ENCODE results near the gene PLBD2.

Gene PLBD2

DNA sequence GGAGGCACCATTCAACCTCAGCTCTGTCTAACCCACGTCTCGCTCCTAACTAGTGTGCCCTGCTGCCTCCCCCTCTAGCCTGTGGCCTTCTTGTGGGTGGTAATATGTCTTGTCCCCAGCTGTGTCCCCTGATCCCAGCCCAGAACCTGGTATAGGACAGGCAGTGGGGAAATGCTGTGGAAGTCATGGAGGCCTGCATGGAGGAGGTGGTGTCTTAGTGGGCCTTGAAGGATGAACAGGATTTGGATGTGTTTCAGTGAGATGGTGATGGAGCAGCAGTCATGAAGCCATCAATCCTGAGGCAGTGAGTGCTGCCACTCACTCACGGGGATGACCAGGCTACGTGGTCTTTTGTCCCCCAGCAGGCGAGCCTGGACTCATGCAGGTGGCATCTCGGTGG lies 13.4 kb downstream of the PLBD2 start:
- no peak for DNase-seq

DNA sequence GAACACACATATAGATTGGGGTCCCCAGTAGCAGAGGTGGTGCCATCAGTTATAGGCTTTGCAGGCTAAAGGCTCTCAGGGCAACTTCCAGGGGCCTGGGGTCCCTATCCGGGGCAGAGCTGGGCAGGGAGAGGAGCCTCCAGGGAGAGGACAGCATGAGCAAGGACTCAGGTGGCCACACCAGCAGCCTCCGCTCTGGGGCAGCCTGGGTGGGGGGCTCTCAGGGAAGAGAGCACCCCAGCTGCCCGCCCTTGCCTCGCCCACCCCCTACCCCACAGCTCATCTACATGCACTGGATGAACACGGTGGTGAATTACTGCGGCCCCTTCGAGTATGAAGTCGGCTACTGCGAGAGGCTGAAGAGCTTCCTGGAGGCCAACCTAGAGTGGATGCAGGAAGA lies 14.0 kb downstream of the PLBD2 start:
- no peak for DNase-seq

DNA sequence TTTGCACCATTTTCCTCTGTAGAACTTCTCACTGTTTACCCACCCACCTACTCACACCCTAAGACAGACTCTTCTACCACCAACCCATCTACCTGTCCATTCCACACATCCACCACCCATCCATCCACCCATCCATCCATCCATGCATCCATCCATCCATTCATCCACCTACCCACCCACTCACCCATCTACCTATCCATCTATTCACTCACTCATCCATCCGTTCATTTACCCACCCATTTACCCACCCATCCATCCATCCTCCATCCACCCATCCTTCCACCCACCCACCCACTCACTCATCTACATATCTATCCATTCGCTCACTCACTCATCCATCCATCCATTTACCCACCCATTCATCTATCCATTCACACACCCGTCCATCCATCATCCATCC lies 15.1 kb downstream of the PLBD2 start:
- DNase-seq: no peak

DNA sequence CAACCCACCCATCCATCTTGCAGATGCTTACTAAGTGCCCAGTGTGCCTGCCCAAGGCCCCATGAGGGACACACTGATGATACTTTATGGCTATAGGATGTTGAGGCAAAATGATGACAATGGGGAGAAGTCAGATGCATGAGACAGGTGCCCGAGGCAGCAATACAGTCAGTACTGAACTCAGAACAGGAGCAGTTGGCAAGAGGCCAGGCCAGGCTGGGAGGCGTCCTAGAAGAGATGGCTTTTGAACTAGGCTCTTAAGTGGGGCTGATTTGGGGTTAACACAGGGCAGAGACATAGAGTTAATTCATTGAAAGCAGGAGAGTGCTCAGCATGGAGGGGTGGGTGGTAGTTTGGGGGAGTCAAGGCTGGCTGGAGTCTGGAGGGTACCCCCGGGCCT lies 15.6 kb downstream of the PLBD2 start:
- no peak for DNase-seq

DNA sequence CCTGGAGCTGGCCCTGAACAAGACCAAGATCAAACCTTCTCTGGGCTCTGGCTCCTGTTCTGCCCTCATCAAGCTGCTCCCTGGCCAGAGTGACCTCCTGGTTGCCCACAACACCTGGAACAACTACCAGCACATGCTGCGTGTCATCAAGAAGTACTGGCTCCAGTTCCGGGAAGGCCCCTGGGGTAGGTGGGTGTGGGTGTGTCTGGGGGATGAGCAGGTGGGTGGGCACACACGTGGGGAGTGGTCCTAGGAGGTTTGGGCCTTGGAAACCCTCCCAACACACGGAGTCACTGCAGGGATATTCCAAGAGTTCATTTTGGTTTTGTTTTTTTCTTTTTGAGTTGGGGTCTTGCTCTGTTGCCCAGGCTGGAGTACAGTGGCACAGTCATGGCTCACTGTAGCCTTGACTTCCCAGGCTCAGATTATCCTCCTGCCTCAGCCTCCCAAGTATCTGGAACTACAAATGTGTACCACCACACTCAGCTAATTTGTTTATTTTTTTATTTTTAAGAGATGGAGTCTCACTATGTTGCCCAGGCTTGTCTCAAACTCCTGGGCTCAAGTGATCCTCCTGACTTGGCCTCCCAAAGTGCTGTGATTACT lies 16.5 kb downstream of the PLBD2 start:
- DNase-seq: no peak

DNA sequence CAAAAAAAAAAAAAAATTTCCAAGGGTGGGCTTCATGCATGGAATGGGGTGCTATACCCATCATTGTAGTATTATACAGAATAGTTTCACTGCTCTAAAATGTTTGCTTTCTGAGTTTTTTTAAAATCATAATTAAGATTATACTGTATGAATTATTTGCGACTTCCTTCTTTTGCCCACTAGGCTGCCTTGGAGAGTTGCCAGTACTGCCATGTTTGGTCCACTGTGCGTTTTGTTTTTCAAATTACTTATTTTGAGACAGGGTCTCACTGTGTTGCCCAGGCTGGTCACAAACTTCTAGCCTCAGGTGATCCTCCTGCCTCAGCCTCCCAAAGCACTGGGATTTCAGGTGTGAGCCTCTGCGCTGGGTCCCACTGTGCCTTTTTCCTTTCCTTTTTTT lies 19.9 kb downstream of the PLBD2 start:
- DNase-seq: no peak

DNA sequence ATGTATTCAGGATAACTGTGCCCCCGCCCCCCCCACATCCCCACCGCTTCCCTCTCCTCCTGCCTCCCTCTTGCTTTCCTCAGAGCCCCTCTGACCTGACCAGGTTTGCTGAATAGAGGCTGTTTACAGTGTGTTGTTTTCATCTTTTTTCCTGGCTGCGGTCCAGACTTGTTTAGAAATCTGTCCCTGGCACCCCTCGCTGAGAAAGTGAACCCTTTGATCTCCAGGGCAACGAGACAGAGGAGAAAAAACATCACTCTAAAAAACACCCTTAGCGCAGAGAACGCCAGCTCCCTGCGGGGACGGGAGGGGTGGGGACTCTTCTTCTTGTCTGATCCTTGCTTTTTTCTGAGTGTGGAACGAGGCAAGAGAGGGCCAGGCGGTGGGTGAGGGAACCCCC lies 22.8 kb downstream of the PLBD2 start:
- DNase-seq: peak; percentile 46

DNA sequence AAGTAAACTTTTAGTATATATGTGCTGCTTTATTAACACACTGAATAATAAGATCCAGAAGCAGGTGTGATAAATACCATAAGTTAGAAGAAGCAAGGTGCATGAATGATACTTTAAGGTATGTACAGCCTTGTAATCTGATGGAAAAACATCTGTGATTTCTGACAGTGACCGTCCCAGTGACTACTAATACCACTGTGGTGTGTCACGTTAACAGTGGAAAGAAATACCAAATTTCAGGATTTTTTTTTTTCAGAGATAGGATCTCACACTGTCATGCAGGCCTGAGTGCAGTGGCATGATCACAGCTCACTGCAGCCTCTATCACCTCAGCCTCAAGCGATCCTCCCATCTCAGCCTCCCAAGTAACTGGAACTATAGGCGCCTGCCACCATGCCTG lies 23.8 kb downstream of the PLBD2 start:
- no peak for DNase-seq

DNA sequence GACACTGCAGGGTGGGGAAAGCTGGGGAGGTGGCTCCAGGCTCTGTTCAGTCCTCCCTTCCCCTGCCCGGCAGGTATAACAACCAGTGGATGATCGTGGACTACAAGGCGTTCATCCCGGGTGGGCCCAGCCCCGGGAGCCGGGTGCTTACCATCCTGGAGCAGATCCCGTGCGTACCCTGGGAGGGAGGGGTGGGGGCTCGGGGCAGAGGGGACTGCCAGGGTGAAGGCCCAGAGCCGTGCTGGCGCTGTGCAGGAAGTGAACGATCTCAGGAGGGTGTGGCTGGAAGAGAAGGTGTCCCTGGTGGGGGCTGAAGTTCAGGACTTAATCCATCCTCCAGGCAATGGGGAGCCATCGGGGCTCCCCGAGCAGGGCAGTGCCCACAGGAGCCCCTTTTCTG lies 26.4 kb downstream of the PLBD2 start:
- no peak for DNase-seq

DNA sequence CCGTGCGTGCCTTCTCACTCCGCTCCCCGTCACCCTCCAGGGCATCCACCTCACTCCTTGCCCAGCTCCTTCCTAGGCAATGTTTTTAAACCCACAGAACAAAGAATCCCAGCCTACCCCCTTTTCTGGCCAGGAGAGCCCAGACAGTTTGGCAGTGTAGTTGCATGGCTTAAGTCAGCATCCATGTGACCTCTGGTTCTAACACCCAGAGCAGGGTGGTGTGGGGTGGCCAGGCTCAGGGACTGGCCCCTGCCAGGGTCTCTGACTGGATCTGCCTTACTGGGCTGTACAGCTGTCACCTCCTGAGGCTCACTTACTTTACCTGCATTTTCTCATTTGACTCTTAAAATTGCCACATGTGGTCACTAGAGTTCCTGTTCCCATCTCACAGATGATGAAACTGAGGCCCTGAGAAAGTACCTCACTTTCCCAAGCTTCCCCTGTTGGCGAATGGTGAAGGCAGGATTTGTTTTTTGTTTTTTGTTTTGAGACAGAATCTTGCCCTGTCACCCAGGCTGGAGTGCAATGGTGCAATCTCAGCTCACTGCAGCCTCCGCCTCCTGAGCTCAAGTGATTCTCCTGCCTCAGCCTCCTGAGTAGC lies 27.0 kb downstream of the PLBD2 start:
- DNase-seq: no peak

DNA sequence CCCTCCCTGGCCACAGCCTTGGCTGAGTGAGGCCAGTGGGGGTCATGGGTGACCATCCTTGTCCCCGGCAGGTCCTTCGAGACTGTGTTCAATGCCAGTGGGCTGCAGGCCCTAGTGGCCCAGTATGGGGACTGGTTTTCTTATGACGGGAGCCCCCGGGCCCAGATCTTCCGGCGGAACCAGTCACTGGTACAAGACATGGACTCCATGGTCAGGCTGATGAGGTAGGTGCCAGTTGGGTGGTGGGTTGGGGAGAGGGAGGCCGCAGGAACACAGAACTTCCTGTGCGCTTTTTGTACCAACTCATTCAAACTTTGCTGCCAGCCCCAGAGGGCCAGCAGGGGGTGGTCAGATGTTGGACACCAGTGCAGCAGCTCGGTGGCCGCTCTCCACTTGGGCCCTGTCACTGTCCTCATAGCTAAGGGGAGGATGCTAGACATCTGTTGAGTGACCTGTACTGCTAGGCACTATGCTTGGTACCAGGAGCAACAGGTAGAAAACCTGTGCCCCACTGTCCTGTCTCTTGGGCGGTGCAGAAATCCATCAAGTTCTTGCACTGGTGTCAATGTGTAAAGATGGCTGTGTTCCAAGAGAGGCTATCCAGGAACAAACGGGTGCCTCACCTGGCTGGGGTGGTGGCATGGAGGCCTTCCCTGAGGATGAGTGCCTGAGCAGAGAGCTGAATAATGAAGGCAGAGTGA lies 28.6 kb downstream of the PLBD2 start:
- DNase-seq: no peak

DNA sequence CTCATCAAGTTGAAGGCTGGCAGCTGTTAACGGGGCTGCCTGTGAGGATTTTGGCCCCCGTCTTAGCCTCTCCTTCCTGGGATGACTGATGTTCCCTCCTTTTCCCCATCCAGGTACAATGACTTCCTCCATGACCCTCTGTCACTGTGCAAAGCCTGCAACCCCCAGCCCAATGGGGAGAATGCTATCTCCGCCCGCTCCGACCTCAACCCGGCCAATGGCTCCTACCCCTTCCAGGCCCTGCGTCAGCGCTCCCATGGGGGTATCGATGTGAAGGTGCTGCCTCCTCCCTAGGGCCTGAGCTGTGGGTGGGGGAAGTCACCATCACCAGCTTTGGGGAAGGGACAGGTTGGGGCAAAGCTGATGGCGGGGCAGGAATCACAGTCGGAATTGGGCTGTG lies 29.2 kb downstream of the PLBD2 start:
- DNase-seq: no peak

DNA sequence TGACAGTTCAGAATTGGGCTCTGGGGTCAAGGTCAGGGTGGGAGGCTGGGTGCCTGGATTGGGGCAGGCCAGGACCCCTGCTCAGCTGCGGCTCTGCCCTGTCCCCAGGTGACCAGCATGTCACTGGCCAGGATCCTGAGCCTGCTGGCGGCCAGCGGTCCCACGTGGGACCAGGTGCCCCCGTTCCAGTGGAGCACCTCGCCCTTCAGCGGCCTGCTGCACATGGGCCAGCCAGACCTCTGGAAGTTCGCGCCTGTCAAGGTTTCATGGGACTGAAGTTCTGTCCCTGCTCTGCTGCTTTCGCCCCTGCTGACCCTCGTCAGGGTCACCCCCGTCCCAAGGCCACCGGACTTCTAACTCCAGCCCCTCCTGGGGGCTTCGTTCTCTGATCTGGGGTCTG lies 30.0 kb downstream of the PLBD2 start:
- DNase-seq: no peak

DNA sequence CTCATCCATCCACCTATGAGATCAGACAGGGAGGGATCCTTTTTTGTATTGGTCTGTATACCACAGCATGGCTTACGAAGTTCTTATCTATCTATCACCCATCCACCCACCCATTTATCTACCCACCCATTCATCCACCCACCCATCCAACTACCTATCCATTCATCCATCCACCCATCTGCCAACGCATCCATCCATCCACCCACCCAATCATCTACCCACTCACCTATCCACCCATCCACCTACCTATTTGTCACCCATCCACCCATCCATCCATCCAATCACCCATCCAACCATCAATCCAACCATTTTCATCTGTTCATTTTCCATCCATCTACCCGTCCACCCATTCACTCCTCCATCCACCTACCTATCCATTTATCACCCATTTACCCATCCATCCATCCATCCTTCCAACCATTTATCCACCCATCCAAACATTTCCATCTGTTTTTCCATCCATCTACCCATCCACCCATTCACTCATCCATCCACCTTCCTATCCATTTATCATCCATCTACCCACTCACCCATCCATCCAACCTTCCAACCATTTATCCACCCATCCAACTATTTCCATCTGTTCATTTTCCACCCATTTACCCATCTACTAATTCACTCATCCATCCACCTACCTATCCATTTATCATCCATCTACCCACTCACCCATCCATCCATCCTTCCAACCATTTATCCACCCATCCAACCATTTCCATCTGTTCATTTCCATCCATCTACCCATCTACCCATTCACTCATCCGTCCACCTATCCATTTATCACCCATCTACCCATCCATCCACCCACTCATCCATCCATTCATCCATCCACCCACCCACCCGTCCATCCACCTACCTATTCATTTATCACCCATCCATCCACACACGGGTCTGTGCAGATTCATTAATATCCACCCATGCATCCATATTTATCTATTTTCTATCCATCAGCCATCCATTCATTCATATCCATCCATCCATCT lies 32.0 kb downstream of the PLBD2 start:
- no peak for DNase-seq

DNA sequence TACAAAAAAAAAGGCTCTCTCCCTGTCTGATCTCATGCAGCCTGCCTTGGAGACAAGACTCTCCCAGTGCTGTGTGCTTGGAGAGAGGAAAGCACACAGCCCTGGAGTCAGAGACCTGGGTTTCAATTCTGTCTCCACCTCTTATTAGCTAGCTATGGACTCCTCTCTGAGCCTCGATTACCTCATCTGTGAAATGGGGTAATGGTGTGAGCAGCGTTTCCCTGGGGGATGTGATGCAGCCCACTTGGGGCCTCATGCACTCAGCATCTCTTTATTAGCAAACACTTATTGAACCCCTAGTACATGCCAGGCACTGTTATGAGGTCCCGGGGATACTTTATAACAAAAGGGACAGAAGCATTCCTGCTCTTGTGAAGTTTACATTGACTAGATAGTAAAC lies 32.8 kb downstream of the PLBD2 start:
- DNase-seq: no peak

DNA sequence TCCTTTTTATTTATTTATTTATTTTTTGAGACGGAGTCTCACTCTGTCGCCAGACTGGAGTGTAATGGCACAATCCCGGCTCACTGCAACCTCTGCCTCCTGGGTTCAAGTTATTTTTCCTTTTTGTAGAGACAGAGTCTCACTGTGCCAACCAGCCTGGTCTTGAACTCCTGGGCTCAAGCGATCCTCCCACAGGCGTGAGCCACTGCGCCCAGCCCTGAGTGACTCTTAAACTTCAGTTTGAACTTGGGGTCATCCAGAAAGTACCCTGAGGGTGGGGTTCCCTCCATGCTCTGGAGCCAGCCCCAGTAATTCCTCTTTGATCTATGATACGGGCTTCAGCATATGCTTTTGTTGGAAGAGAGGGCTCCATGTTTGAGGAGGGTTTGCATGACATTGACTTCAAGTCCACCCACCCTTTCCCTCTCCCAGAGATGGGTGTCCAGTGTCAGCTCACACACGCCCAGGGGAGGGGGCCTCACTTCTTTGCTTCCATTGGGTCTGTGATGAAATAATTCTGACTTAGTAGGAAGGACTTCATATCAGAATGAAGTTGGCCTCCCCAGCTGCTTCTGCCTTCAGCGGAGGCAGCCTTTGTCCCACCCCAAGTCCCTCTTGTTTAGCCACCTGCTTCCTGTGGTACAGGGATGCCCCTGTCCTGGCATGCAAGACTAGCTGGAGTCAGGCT lies 33.4 kb downstream of the PLBD2 start:
- DNase-seq: no peak

DNA sequence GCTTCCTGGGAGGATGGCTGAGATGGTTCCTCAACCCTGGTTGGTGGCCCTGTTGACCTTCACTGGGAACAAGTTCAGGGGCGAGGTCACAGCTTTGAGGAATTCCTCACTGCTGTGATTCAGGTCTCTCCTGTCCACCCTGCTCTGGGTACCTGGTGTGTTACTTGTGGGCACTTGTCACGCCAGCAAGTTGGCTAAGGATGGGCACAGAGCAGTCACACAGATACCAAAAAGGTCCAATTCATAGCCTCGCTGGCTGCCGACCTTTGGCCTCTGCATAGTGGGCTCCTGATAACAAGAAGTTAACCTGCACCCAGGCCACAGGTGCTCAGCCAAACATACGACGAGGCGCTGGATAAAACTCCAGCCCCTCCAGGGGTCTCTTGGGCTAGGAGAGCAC lies 34.1 kb downstream of the PLBD2 start:
- DNase-seq: no peak

DNA sequence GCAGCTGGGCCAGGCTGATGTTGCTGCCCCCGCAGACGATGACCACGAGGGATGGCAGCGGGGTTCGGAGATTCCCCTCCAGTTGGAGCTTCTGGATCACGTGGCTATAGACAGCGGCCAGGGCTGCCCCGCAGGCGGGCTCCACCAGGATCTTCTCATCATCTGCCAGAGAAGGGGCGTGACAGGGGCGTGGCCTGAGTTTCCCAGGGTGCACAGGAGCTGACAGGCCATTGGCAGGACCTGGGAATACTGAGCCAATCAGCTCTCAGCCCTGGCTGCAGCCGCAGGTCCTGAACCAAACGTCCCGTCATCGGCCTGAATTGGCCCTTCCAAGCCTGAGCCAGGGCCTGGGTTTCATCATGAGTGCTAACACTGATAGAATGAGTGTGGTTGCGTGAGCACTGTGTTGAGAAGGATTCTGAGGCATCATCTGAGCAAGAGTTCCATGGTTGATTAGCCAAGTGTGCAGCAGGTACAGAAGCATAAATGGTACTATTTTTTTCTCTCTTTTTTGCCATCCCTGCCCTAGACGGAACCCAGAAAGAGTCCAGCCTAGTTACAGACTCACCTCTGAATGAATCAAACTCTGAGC lies 34.7 kb downstream of the PLBD2 start:
- no peak for DNase-seq

DNA sequence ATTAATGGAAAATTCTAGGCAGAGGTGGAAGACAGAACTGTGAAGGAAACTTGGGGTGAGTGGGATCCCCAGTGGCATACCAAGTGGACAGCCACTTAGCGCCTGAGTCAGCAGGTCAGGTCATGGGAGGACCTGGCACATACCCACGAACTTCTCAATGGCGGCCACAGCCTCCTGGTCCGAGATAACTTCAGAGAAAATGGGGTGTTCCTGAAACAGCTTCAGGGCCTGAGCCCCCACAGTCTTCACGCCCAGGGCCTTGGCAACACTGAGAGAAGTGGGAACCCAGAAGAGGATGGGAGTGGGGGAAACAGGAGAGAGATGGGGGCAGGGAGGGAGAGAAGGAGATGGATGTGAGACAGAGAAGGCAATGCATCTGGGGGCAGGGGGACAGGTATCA lies 35.4 kb downstream of the PLBD2 start:
- no peak for DNase-seq

DNA sequence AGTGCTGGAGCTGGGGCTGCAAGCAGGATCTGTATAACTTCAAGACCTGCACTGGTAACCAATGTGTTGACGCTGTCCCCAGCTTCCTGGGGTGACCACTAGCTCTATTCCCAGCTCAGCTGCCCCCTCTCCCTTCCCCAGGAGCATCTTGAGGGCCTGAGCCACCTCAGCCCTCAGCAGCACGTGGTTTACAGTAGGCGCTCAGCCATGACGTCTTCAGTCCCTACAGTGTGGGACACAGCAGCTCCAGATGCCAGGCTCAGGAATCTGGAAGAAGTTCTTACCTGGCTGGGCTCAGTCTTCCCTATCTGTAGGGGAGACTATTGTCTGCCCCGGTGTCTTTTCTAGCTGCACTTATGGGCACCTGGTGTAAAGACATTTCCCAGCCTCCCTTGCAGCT lies 36.7 kb downstream of the PLBD2 start:
- DNase-seq: no peak

DNA sequence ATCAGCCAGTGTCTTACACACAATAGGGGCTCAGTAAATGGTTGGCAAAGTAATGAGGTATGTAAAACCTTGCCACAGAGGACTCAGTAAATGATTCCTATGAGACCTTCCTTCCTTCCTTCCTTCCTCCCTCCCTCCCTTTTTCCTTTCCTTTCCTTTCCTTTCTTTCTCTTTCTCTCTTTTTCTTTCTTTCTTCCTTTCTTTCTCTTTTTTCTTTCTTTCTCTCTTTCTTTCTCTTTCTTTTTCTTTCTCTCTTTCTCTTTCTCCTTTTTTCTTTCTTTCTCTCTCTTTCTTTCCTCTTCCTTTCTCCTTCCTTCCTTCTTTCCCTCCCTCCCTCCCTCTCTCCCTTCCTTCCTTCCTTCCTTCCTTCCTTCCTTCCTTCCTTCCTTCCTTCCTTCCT lies 37.8 kb downstream of the PLBD2 start:
- DNase-seq: no peak

DNA sequence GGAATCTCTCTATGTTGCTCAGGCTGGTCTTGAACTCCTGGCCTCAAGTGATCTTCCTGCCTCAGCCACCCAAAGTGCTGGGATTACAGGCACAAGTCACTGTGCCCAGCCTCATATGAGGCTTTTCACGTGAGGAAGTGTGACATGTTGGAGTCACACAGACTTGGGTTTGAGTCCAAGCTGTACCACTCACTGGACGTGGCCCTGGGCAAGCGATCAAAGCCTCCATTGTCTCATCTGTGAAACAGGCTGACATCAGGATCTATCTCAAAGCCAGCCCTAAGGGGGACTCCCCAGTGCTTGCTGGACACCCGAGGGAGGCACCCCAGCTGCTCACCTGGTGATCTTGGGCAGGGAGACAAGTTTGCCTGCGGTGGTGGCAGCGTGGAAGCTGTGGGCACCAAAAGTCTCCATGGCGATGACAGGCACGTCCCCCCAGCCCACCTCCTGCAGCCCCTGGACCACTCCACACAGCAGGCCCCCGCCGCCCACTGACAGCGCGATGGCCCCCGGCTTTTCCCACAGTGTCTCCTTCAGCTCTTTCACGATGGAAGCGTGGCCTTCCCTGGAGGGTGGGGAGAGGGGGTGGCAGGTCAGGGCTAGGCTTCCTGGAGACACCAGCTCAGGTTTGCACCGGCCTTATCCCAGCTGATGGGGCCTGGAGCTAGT lies 38.6 kb downstream of the PLBD2 start:
- DNase-seq: no peak

Data from NCI-H748 treated with DMSO at 0.1 percent for 48 hours (cell line).